IPS-NIHi7 (cell line): ENCODE data around the gene ABLIM1.

Experiments
- DNase-seq: peaks from one replicate; pipeline ENCODE4 v3.0.0; 2012; ENCODE audit warnings: mixed read lengths; ENCODE audit errors: extremely low spot score

Gene ABLIM1

DNA sequence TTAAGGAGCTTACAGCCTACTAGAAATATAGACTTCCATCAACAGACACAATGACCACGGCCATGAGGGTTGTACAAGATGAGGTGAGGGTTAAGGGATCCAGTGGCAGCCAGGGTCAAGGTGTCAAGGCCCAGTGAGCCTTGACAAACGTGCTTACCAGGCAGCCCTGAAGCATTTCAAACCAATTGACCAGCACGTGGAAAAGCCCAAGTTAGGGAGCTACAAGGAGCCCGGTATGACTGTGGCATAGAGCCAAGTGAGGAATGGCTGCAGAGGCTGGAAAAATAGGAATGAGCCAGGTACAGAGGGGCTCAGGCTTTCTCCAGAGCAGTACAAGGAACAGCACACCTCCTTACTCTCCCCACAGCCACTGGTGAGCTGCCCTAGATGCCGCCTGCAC is 266.5 kb downstream of the ABLIM1 start:
- no peak for DNase-seq

DNA sequence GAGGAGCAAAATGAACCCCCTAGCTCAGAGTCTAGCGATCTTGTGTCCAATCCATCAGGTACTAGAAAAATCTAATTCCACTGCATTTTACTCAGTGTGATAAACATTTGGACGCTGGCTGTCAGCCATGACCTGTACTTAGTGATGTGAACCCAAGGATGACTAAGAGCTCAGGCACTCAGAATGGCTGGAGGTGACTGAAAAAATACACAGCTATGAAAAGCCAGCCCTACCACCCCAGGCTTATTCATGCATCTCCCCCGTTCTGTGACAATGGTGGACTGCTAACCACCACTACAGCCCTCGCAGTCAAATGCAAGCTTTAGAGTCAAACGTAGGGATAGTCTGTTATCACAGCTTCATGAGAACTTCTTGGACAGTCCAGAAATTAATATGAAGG is 268.6 kb downstream of the ABLIM1 start:
- DNase-seq, result no peak

DNA sequence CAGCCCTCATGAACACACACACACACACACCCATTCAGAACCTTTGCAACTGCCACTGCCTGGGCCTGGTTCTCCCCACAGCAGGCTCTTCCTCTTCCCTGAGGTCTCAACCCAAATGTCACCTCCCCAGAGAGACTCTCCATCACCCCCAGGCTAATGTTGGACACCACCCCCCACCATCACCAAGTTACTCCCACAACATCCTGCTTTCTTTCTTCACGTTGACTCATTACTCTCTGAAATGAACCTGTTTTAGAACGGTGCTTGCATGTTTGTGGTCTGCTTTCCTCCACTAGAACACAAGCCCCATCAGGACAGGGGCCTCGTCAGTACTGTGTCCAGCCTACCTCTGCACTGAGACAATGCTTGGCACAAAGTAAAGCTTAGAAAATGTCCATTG is 269.8 kb downstream of the ABLIM1 start:
- no peak for DNase-seq

DNA sequence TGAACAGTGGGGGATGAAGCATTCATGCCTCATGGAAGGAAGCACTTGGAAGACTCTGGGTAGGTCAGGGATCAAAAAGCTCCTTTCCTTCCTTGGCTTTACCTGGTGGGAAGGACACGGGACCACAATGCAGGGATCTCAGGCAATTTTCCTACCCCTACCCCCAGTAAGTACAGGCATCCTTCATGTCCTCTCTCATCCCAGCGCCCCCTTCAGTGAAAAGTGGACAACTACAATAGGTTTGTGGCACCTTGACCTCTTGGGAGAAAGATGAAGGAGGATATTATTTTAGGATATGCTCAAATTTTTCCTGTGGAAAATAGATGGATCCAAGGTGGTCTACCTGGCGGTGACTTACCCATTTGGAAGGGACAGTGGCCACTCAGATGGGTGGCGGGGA is 270.3 kb downstream of the ABLIM1 start:
- DNase-seq, result peak; percentile 58

DNA sequence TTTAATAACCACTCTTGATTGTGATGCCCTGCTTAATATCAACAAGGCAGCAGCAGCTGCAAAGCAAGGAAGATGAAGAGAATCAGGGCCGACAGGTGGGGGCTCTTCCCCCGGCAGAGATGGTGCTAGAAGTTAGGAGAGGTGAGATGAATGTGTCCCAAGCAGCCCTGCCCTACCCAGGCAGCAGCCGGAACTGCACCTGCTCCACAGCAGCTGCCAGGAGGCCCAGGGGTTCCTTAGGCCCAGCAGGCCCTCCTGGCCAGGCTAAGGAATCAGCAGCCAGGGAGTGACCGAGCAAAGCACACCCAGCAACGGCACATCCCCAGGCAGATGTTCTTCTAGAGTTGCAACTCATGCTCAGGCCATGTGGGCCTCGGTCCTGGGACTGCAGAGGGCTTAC is 271.6 kb downstream of the ABLIM1 start:
- peak; percentile 55 for DNase-seq

DNA sequence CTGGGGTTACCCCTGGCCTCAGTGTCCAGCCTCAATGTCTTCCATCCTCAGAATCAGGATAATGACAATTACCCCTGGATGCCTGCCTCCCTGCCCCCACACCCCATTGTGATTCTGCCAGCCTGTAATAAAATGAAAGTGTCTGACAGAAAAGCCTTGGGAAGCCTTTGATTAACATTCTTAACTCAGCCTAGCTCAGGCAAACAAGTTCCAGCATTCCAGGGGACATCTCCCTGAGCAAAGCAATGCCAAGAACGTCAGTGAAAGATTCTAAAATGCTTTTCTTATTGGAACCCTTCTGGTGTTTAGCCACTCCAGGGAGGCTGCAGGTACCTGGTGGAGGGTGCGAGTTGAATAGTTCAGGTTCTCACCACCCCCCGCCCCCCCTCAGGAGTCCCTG is 272.5 kb downstream of the ABLIM1 start:
- no peak for DNase-seq

DNA sequence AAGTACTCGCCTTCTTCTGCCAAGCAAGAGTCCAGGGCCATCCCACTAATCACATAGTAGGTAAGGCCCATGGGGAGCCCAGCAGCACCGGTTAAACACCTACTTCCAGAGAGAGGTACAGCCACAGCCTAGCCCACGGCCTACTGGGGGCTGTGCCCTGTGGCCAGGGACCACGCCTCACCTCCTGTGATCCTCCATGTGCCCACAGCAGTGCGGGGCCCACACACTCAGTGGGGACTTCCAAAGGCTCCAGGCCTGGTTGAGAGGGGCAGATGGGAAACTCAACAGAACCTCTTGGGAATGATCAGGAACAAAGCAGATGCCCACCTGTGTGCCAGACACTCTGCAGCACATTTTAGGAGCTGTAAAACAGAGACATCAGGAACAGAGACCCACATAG is 273.5 kb downstream of the ABLIM1 start:
- DNase-seq, result no peak

DNA sequence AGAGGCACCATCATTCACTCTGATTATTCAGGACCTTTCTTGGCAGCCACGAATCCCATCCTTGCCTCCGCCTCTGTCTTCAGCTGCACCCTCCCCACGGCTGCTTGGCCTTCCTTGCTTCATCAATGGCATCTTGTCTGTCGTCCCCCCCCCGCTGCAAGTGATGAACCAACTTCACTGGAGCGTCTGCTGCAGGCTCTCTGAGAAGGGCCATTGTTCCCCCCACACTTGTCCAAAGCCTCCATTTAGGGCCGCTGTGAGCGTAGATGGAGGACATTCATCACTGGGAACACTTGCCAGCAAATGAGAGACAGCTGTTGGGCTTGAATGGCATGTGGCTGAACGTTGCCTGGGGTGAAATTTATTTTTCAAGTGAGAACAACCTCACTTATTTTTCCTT is 273.9 kb downstream of the ABLIM1 start:
- no peak for DNase-seq
